Astrocyte of the cerebellum (primary cell): ENCODE results near the gene PCNX2.
"Not testable (repeated sequence)": the region's sequence is repeated elsewhere in the genome, so short reads cannot be mapped to it uniquely, and the experiment has no call there.

Source experiments
- DNase-seq: peaks from one replicate; pipeline ENCODE4 v3.0.0-alpha.2; 2011; ENCODE audit warnings: low read depth
- H3K4me3 ChIP-seq: 2 replicates; pipeline ENCODE4 v1.5.1; 2011; ENCODE audit warnings: mild to moderate bottlenecking, low read depth, low read length, moderate library complexity
- CTCF ChIP-seq: IDR thresholded peaks from 2 replicates; pipeline ENCODE4 v1.5.1; 2012; ENCODE audit warnings: low read length, low read depth, moderate library complexity, mild to moderate bottlenecking; ENCODE audit errors: missing control alignments
- in situ Hi-C: cut with HindIII; loops from 2 replicates; pipeline ENCODE4 v1.10.0; 2017; ENCODE audit warnings: low sequenced_read_pairs

The PCNX2 gene

GRCh38 chr1:233086961-233087881, 208.3 kb downstream of the PCNX2 start:
- no peak for TF ChIP-seq CTCF
- DNase-seq, result no peak
- no peak overlapping the region for H3K4me3 ChIP-seq
- in situ Hi-C loops, result no loop called here

- no peak for TF ChIP-seq CTCF
- H3K4me3 ChIP-seq, result no peak overlapping the region
- in situ Hi-C loops, result no loop called here
- DNase-seq, result no peak
Measured at GRCh38 chr1:233085566-233085965, 210.0 kb downstream of the PCNX2 start.

GRCh38 chr1:233082778-233083550, 212.6 kb downstream of the PCNX2 start:
- no peak for DNase-seq
- no peak for TF ChIP-seq CTCF
- no peak overlapping the region for H3K4me3 ChIP-seq
- in situ Hi-C loops, result no loop called here

GRCh38 chr1:233081735-233082134, 213.8 kb downstream of the PCNX2 start:
- in situ Hi-C loops, result no loop called here
- DNase-seq, result no peak
- no peak overlapping the region for H3K4me3 ChIP-seq
- TF ChIP-seq CTCF, result no peak

GRCh38 chr1:233080827-233081226, 214.7 kb downstream of the PCNX2 start:
- H3K4me3 ChIP-seq, DNase-seq, in situ Hi-C loops: not testable (repeated sequence)

GRCh38 chr1:233080286-233080685, 215.2 kb downstream of the PCNX2 start:
- in situ Hi-C loops, result no loop called here
- no peak overlapping the region for H3K4me3 ChIP-seq
- DNase-seq, result no peak
- TF ChIP-seq CTCF, result no peak

GRCh38 chr1:233079574-233079973, 216.0 kb downstream of the PCNX2 start:
- TF ChIP-seq CTCF, result no peak
- in situ Hi-C loops, result no loop called here
- H3K4me3 ChIP-seq, result no peak overlapping the region
- DNase-seq, result no peak
